Hepatic stellate cell (primary cell): ENCODE data around the gene EIF5.

Experiments
- DNase-seq: peaks from one replicate; pipeline ENCODE4 v3.0.0; 2011; ENCODE audit warnings: low spot score

EIF5 gene

DNA sequence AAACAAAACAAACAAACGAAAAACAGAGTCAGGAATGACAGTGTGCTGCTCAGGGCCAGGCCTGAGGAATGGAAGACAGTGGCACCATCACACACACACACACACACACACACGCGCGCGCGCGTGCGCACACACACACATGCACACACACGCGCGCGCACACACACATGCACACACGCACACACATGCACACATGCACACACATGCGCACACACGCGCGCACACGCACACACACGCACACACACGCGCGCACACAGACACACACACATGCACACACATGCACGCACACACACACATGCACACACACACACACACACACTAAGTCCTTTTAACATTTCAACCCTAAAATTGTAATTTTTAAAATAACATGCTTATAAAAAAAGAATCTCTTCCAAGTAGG, 38.0 kb downstream of the EIF5 start:
- no peak for DNase-seq

DNA sequence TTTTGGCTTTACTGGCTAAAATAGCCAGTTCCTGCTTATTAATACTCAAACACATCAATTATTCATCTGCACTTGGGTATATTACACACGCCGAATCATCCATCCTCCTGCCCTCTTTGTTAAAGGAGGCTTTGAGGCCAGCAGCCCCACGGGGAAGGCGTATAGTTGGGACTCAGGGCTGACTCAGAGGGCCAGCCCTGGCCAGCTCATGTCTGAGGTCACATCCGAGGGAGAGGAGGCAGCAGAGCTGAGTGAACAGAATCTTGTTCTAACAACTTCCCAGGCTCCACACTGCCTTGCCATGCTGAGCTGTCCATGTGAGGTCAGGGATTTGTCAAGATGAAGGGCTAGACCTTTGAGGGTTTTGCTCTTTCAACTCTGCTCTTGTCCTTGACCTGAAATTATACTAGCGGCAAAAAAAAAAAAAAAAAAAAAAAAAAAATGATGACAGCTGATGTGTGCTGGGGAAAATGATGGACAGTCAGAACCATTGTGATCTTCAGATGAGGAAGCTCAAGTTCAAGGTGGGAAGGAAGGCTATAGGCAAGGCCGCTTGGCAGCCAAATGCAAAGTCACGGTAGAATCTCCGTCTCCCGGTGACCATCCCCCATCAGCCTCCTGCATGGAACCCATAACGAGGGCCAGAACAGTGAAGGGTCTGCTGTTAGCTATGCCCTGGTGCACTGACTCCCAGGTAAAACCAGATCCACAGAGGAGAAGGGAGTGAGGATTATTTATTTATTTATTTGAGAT, 38.7 kb downstream of the EIF5 start:
- DNase-seq: peak; percentile 91

- DNase-seq: no peak
Observed at GRCh38 chr14:103374121-103374520, 40.1 kb downstream of the EIF5 start.

DNA sequence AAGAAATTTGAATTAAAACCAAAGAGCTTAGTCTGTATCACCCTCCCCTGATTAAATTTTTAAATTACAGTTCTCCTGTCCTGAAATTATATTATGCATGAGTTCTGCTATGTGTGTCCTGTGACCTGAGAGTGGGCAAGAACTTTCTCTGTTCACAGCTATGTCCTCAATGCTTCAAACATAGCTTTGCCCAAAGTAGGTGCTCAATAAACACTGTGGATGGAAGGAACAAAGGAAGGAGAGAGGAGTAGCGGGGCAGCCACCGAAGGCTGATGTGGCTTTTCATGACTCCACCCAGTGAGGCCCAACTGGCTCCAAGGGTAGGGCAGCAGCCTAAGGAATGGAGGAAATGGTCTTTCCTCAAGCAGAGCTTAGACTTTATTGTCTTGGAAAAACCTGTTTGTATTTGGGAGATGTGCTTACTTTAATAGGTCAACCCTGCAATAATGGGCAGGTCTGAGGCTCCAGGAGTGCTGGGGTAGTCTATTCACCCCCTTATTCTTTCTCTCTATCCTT, 43.5 kb downstream of the EIF5 start:
- DNase-seq: no peak

DNA sequence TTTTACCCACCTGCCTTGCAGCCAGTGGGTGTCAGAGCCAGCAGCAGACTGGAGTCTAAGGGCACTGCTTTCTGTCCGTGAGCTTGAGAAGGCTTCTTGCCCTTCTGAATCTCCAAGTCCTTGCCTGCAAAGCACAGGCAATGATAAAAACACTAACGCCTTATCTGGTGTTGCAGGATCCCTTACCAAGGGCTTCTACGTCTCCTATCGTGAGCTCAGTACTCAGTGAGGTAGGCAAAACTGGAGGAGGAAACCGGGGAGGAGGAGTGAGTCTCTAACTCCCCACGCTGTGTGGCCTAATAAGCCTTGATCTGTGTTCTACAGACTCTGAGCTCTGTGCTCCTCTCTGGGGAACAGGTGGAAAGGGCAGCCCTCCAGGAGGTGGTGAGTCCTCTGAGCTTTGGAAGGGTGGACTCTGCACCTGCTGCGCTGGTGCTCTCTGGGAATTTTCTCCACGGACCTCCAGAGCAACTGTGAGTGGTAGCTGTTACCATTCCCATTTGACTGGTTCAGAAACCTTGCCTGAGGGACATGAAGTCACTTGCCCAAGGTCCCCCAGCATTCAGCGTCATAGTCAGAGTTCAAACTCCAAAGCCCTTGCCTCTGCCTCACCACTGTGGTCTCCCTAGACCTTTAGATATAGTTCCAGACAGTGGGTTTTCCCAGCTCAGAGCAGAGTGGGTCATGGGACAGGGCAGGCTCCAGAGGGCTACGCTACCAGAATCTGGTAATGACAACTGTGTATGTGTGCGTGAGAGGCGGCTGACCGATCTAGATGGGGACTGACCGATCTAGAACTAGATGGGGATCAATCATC, 44.2 kb downstream of the EIF5 start:
- DNase-seq: no peak

DNA sequence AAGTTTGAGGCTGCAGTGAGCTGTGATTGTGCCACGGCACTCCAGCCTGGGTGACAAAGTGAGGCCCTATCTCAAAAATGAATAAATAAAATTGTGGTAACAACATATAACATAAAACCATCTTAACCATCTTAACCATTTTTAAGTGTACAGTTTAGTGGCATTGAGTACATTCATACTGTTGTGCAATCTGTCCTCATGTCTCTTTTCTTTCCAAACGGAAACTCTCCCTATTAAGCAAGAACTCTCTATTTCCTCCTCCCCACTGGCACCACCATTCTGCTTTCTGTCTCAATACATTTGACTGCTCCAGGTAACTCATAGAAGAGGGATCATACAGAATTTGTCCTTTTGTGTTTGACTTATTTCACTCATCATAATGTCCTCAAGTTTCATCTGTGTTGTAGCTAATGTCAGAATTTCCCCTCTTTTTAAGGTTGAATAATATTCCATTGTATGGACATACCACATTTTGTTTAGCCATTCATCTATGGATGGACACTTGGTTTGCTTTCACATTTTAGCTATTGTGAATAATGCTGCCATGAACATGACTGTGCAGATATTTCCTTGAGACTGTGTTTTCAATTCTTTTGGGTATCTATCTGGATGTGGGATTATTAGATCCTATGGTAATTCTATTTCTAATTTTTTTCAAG, 46.8 kb downstream of the EIF5 start:
- no peak for DNase-seq

GRCh38 chr14:103382376-103382775, 48.3 kb downstream of the EIF5 start:
- peak; percentile 31 for DNase-seq

DNA sequence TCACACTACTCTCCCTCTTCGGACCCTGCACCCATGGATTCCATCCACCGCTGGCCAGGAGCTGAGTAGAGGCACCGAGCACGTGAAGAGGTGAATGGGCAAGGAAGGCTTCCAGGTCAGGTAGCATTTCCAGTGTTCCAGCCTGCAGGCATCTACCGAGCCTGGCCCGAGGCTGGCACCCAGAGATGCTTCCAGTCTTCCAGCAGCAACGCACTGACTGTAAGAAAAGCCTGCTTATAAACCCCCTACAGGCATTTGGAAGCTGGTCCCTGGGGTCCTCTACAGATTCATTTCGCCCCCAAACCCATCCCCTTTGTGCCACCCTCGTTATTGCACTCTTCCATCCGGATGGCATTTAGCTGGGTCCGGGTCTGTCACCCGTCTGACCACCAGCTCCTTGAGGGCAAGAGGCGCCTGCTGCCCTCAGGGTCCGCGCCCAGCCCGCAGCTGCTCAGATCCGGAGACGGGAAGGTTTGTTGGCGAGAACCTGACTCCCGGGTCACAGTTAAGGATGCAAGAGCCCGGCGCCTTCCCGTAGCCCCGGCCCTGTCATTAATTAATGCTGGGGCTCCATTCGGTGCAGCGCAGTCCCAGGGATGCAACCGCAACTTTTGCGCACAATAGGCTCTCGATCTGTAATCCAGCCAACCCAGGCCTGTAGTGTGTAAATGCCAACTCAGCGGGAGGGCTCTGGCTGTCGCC, 50.6 kb downstream of the EIF5 start:
- no peak for DNase-seq

DNA sequence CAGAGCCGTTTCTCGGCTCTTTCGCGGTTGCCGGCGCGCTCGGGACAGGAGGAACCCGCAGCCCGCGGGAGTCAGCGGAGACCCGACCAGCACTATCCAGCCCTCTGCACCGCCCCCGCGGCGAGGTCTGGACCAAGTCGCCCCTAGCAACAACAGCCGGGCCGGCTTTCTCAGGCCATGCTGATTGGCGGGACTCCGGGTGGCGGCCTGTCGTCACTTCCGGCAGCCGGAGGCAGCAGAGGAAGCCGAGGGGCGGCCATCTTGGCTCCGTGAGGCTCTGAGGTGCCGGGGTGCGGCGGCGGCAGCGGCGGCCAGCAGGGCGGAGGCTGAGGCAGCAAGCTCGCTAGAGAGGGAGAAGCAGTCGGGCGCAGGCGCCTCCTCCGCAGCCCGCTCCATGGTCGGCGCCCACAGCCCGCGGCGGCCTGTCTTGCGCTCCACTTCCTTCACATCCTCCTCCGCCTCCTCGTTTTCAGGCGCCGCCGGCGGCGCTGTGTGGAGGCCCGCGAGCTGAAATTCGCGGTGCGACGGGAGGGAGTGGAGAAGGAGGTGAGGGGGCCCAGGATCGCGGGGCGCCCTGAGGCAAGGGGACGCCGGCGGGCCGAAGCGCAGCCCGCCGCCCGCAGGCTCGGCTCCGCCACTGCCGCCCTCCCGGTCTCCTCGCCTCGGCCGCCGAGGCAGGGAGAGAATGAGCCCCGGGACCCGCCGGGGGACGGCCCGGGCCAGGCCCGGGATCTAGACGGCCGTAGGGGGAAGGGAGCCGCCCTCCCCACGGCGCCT, 51.3 kb downstream of the EIF5 start, which contains the start of gene MARK3:
TSS of gene MARK3 (plus strand) at position 264 of the 777 bp plus-strand sequence. CDS start 615 bp downstream, outside the sequence.
- peak; percentile 98 for DNase-seq

DNA sequence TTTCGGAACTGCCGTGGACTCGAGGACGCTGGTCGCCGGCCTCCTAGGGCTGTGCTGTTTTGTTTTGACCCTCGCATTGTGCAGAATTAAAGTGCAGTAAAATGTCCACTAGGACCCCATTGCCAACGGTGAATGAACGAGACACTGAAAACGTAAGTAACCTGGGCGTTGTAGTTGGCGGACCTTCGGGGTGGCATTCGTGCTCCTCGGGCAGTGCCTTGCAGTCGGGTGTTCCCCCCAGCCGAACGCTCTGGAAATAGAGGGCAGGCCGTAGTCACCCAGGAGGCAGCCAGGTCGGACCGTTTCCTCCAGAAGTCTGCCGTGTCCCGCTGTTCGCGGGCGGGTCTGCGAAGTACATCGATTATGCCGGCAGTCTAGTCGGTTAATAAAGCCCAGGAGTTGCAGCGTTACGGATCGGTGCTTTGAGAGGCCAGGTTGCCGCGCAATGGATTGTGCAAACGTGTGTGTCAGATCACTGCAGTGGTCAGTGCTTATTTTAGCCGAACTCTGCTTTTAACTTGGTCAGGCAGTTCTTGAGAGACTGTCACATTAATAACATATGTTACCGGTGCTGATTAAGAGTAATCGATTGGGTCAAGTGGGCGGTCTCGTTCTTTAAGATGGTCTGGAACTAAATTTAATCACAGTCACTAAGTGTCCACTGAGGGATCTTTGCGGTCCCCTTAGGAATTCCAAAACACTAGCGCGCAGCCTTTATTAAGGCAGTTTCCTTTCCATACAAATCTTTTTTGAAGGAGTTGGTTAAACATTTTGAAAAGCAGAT, 52.1 kb downstream of the EIF5 start:
- no peak for DNase-seq

DNA sequence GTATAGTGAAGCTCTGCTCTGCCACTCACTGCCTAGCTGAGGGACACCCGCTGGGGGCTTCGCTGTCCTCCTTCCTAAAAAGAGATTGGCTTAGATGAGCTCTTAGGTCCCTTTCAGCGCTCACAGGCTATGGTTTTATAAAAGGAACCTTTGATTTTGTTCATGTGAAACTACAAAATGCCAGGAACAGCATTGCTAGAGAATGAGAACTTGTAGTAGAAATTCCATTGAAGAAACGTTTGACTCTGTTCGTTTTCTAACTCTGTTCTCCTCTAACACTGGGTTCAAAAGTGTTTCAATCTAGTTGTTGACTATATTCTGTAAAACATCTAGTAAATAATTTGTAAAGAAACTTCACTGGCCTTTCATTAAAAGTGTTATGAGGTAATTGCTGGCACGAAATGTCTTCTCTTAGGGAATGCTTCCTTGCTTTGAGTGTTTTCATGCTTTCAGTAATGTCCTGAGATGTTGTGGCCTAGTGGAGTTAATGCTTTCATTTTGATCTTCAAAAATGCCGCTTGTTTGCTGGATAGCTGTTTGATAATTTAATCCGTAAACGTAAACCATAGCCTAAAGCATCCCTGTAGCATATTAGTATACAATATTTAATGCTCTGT, 52.8 kb downstream of the EIF5 start:
- DNase-seq: no peak

DNA sequence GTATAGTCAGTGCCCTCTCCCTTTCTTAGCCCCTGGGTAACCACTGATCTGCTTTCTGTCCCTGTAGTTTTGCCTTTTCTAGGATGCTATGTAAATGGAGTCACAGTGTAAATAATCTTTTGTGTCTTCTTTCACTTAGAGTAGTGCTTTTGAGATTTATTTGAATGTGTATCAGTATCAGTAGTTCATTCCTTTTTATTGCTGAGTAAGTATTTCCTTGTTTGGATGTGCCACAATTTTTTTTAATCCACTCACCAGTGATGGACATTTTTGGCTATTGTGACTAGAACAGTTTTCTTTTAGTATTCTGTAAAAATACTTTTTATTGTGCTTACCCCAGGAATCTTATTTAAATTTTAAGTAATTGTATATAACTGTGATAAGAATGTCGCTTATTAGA, 54.6 kb downstream of the EIF5 start:
- no peak for DNase-seq

DNA sequence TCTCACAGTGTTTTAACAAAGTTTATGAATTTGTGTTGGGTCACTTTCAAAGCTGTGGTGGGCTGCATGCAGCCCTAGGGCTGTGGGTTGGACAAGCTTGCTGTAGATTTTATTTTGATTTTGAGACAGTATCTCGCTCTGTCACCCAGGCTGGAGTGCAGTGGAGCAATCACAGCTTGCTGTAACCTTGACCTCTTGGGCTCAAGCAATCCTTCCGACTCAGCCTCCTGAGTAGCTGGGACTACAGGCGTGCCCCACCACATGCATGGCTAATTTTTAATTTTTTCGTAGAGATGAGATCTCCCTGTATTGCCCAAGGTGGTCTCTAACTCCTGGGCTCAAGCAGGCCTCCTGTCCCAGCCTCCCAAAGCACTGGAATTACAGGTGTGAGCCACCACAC, 56.6 kb downstream of the EIF5 start:
- no peak for DNase-seq

- DNase-seq: peak; percentile 74
Observed at GRCh38 chr14:103391048-103391447, 57.0 kb downstream of the EIF5 start.

GRCh38 chr14:103392106-103392505, 58.1 kb downstream of the EIF5 start:
- no peak for DNase-seq

DNA sequence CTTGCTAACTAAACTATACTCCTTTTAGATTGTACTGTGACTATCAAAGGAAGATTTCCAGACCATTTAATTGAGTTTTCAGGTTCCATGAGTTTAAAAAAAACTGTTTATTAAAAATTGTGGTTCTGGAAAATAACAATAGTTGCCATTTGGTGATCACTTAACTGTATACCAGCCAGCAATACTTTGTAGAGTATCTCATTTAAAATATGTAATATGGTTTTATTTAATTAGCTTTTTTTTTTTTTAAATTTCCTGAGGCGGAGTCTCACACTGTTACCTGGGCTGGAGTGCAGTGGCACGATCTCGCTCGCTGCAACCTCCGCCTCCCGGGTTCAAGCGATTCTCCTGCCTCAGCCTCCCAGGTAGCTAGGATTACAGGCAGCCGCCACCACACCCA, 58.5 kb downstream of the EIF5 start:
- DNase-seq: no peak

- no peak for DNase-seq
Observed at GRCh38 chr14:103393070-103393469, 59.0 kb downstream of the EIF5 start.

DNA sequence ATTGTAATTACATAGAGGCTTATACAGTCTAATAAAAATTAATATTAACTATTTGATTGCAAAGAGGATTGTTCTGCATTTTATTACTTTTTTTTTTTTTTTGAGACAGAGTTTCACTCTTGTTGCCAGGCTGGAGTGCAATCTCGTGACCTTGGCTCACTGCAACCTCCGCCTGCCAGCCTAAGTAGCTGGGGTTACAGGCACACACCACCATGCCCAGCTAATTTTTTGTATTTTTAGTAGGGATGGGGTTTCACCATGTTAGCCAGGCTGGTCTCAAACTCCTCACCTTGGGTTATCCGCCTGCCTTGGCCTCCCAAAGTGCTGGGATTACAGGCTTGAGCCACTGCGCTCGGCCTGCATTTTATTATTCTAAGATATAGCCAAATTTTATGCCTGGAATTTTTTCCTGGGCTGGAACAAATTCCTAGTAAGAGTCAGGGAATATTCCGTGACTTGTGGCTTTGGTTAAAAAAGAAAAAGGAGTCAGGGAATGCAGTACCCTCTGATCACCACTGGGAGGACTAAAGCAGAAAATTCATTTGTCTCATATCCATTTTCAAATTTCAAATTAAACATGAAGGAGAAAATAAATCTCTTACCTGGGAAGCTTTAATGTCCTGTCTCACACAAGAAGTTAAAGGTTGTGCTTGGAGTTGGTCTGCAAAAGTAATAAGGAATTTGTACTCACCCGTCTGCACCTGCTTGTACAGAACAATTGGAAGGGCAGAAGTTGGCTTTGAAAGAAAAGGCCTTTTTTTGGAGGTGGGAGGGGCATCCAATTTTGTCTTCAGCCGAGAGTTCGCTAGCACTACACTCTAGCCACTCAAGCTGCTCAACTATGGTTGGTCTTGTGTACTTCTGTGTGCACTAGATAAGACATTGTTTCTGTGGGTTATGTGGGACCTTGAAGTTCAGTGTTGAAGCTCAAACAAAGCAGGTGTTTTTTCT, 59.9 kb downstream of the EIF5 start:
- peak; percentile 62 for DNase-seq
